ENCODE data around the gene WHRN.

- TF ChIP-seq POLR2AphosphoS5 (IDR thresholded peaks at IDR 0.05; ENCODE audit: control insufficient read depth, insufficient read depth, low read depth, low read length): no peak
- TF ChIP-seq TRIM25 (IDR thresholded peaks at IDR 0.05; ENCODE audit: borderline replicate concordance): no peak
- no peak for TF ChIP-seq TFE3 (CRISPR knock-in tag; IDR thresholded peaks at IDR 0.05)
- no peak for TF ChIP-seq ZNF785 (CRISPR knock-in tag; IDR thresholded peaks at IDR 0.05)
- no peak for TF ChIP-seq MAFK (IDR thresholded peaks at IDR 0.05; ENCODE audit: low read length)
- TF ChIP-seq CTCF (IDR thresholded peaks at IDR 0.05 in 2 of 3, conservative IDR thresholded peaks at IDR 0.05 in 1 of 3; ENCODE audit: insufficient read depth in 2 of 3, low read depth in 1 of 3, low read length in 3 of 3): no peak
- TF ChIP-seq SPI1 (IDR thresholded peaks at IDR 0.05; ENCODE audit: borderline replicate concordance, low read depth, low read length): no peak
Observed at GRCh38 chr9:114397219-114397847, 107.9 kb downstream of the WHRN start.

Data from K562 (cell line).